Keratinocyte (primary cell): ENCODE data around the gene NRROS. TPM values are rescaled to one million over a fixed set of nuclear protein-coding genes. Genes with fewer than 3 reads are reported as not detected.

Experiments used
- DNase-seq: peaks from one replicate; pipeline ENCODE4 v3.0.0-alpha.2; 2011; ENCODE audit warnings: low read depth, missing footprints, low spot score
- FAIRE-seq: peaks from 2 replicates; lab custom pipeline; 2011; peaks lifted over from hg19 to GRCh38; lab: Jason Lieb, UNC
- H2AFZ ChIP-seq: 2 replicates; pipeline ENCODE4 v1.6.0; 2012; ENCODE audit warnings: low read length, control low read depth, inconsistent platforms; ENCODE audit not compliant: control insufficient read depth
- H3K27ac ChIP-seq: 2 replicates; pipeline ENCODE4 v1.5.1; 2011; ENCODE audit warnings: low read length; ENCODE audit not compliant: control insufficient read depth, insufficient read depth
- H3K27me3 ChIP-seq: 3 replicates; pipeline ENCODE4 v1.6.0; 2011; ENCODE audit warnings: low read length; ENCODE audit not compliant: control insufficient read depth, insufficient read depth; ENCODE audit errors: extremely low read depth
- H3K36me3 ChIP-seq, 2 experiments: 2 replicates in 1 of 2; 3 replicates in 1 of 2; pipeline ENCODE4 v1.5.1; 2011; ENCODE audit warnings: low read length in 2 of 2, mild to moderate bottlenecking in 1 of 2; ENCODE audit not compliant: control insufficient read depth in 2 of 2, insufficient read depth in 2 of 2; ENCODE audit errors: extremely low read depth in 1 of 2
- H3K4me1 ChIP-seq: 3 replicates; pipeline ENCODE4 v1.5.1; 2011; ENCODE audit warnings: low read length; ENCODE audit not compliant: control insufficient read depth, insufficient read depth; ENCODE audit errors: extremely low read depth
- H3K4me2 ChIP-seq: 3 replicates; pipeline ENCODE4 v1.6.0; 2011; ENCODE audit warnings: low read depth, low read length; ENCODE audit not compliant: control insufficient read depth, insufficient read depth; ENCODE audit errors: extremely low read depth
- H3K4me3 ChIP-seq, 3 experiments: fragments of 200-600 bp in 1 of 3; sonication (generic) in 1 of 3; 2 replicates in 2 of 3; 3 replicates in 1 of 3; pipeline ENCODE4 v1.5.1; 2011 to 2016; ENCODE audit warnings: low read length in 3 of 3, mild to moderate bottlenecking in 3 of 3, control low read depth in 2 of 3, inconsistent platforms in 1 of 3, low read depth in 1 of 3, mixed read lengths in 1 of 3, mixed run types in 1 of 3, moderate library complexity in 1 of 3; ENCODE audit not compliant: control insufficient read depth in 2 of 3, insufficient read depth in 2 of 3; ENCODE audit errors: extremely low read depth in 1 of 3
- H3K79me2 ChIP-seq: 2 replicates; pipeline ENCODE4 v1.6.0; 2012; ENCODE audit warnings: low read length; ENCODE audit not compliant: control insufficient read depth, insufficient read depth
- H3K9ac ChIP-seq: 3 replicates; pipeline ENCODE4 v1.6.0; 2011; ENCODE audit warnings: low read length; ENCODE audit not compliant: control insufficient read depth, insufficient read depth; ENCODE audit errors: extremely low read depth
- H3K9me1 ChIP-seq: 3 replicates; pipeline ENCODE4 v1.6.0; 2011; ENCODE audit warnings: low read length; ENCODE audit not compliant: control insufficient read depth, insufficient read depth; ENCODE audit errors: extremely low read depth
- H3K9me3 ChIP-seq: 2 replicates; pipeline ENCODE4 v1.5.1; 2012; ENCODE audit warnings: low read depth, low read length; ENCODE audit not compliant: control insufficient read depth
- H4K20me1 ChIP-seq: 3 replicates; pipeline ENCODE4 v1.6.0; 2011; ENCODE audit warnings: low read length; ENCODE audit not compliant: control insufficient read depth, insufficient read depth; ENCODE audit errors: extremely low read depth
- CTCF ChIP-seq, 3 experiments: IDR thresholded peaks in 1 of 3; conservative IDR thresholded peaks in 1 of 3; optimal IDR thresholded peaks in 1 of 3; 2 replicates in 2 of 3; 3 replicates in 1 of 3; pipeline versions ENCODE3 to v1.5.1; 2011; ENCODE audit warnings: low read length in 3 of 3, mild to moderate bottlenecking in 3 of 3, moderate library complexity in 2 of 3, control low read depth in 1 of 3, inconsistent platforms in 1 of 3; ENCODE audit not compliant: insufficient read depth in 2 of 3; ENCODE audit errors: extremely low read depth in 1 of 3
- EZH2 ChIP-seq: IDR thresholded peaks from one replicate; pipeline ENCODE4 v1.6.1; 2012; ENCODE audit warnings: inconsistent platforms, mild to moderate bottlenecking, low read length, moderate library complexity
- dilution Hi-C: fragments of 300-500 bp; cut with MboI; formaldehyde crosslinking; loops from one replicate; pipeline ENCODE4 v1.7.0; 2020; ENCODE audit warnings: low sequenced_read_pairs; ENCODE audit not compliant: extremely low pct_ligation_motif_present
- polyA plus RNA-seq, 5 experiments: library from polyadenylated mRNA; depleted of rRNA in 3 of 5; stranded (reverse) in 3 of 5; stranded (forward) in 1 of 5; unstranded in 1 of 5; fragments of >200 nt; gene quantifications; 1 replicate in 1 of 5; 2 replicates in 3 of 5; 3 replicates in 1 of 5; pipeline versions ENCODE4 v1.2.1 to v1.2.3, GENCODE V29; 2011 to 2012; ENCODE audit warnings: missing spikeins in 2 of 5, low read depth in 1 of 5, low replicate concordance in 1 of 5

The NRROS gene
- polyA plus RNA-seq, 1 donor (not counting 4 experiments of a cell fraction or from before 2014, with no cell fraction given), result 0.03 TPM

- H3K9ac ChIP-seq, result no peak overlapping the region
- H3K9me3 ChIP-seq, result no peaks in the 10 kb centered on the region
- H3K4me1 ChIP-seq, result peaks cover 24% of the 10 kb centered on the region
- FAIRE-seq (no peak), DNase-seq (no peak)
- dilution Hi-C loops, result no loop called here
- no peaks in the 10 kb centered on the region for H3K36me3 ChIP-seq
- H3K27ac ChIP-seq, result no peak overlapping the region
- H3K4me2 ChIP-seq, result no peak overlapping the region
- no peak overlapping the region for H2AFZ ChIP-seq
- no peaks in the 10 kb centered on the region for H3K27me3 ChIP-seq
- TF ChIP-seq CTCF (optimal IDR thresholded peaks at IDR 0.05 in 1 of 3, IDR thresholded peaks at IDR 0.05 in 1 of 3, conservative IDR thresholded peaks at IDR 0.05 in 1 of 3; ENCODE audit: extremely low read depth in 1 of 3, insufficient read depth in 2 of 3, low read length in 3 of 3) (no peak), EZH2 (no peak)
- H3K79me2 ChIP-seq, result no peaks in the 10 kb centered on the region
- no peaks in the 10 kb centered on the region for H3K9me1 ChIP-seq
- H3K4me3 ChIP-seq, result no peak overlapping the region
- no peaks in the 10 kb centered on the region for H4K20me1 ChIP-seq
Measured at GRCh38 chr3:196706731-196707130, 67.2 kb downstream of the NRROS start.

GRCh38 chr3:196707566-196707965 lies 68.1 kb downstream of the NRROS start:
- Histone ChIP-seq H3K9me3 (no peaks in the 10 kb centered on the region), H3K9ac (peak overlapping the region; percentile 2), H3K27ac (no peak overlapping the region), H3K4me2 (peak overlapping the region; percentile 75), H3K9me1 (no peaks in the 10 kb centered on the region), H3K4me3 (no peak overlapping the region), H4K20me1 (no peaks in the 10 kb centered on the region), H2AFZ (peak overlapping the region; percentile 12), H3K36me3 (no peaks in the 10 kb centered on the region), H3K79me2 (no peaks in the 10 kb centered on the region), H3K27me3 (no peaks in the 10 kb centered on the region), H3K4me1 (peaks cover 24% of the 10 kb centered on the region)
- TF ChIP-seq EZH2 (no peak), CTCF (optimal IDR thresholded peaks at IDR 0.05 in 1 of 3, IDR thresholded peaks at IDR 0.05 in 1 of 3, conservative IDR thresholded peaks at IDR 0.05 in 1 of 3; ENCODE audit: extremely low read depth in 1 of 3, insufficient read depth in 2 of 3, low read length in 3 of 3) (no peak)
- dilution Hi-C loops, result no loop called here
- FAIRE-seq, result peak; percentile 88
- no peak for DNase-seq
